GM18907 (cell line): Measurements from ENCODE around the gene PLD4.
A peak's percentile ranks its signal among the peaks of the same experiment; 100 is the strongest.
"Not testable (repeated sequence)": the region's sequence is repeated elsewhere in the genome, so short reads cannot be mapped to it uniquely, and the experiment has no call there.

Experiments
- ATAC-seq: cut with Tn5 transposase; IDR thresholded peaks from one replicate; pipeline ENCODE4 v1.9.1; 2021; ENCODE audit warnings: mild to moderate bottlenecking, moderate library complexity; ENCODE audit not compliant: unreplicated experiment

Gene PLD4

GRCh38 chr14:104898195-104898558 lies 26.5 kb upstream of the PLD4 start:
- no peak for ATAC-seq

DNA sequence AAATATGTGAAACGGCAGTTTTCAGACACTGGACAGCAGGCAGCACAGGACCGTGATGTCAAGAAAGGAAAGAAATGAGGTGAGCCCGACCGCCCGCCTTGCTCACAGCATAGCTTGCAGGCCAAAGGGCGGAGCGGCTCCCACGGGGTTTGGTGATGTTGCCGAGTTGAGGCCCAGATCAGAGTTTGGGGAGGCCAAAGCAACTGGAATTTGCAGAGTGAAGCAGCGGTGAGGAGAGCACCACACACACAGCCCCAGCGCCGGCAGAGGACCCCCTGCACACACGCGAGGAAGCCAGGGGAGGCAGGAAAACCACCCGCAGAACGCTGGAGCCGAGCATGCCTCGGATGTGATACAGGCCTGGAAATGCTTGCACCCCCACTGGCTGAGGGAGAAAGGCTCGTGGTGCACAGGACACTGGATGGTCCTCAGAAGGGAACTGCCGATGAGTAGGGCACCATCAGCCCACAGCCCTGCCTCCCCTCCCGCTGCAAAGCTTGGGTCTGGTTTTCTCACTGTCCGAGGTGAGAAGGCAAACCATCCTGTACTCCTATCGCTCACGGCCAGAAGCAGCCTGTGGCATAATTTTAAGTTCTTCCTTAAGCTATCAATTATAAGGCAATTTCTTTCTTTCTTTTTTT lies 25.7 kb upstream of the PLD4 start:
- ATAC-seq = no peak

- ATAC-seq = no peak
Observed at GRCh38 chr14:104899781-104900180, 24.9 kb upstream of the PLD4 start.

DNA sequence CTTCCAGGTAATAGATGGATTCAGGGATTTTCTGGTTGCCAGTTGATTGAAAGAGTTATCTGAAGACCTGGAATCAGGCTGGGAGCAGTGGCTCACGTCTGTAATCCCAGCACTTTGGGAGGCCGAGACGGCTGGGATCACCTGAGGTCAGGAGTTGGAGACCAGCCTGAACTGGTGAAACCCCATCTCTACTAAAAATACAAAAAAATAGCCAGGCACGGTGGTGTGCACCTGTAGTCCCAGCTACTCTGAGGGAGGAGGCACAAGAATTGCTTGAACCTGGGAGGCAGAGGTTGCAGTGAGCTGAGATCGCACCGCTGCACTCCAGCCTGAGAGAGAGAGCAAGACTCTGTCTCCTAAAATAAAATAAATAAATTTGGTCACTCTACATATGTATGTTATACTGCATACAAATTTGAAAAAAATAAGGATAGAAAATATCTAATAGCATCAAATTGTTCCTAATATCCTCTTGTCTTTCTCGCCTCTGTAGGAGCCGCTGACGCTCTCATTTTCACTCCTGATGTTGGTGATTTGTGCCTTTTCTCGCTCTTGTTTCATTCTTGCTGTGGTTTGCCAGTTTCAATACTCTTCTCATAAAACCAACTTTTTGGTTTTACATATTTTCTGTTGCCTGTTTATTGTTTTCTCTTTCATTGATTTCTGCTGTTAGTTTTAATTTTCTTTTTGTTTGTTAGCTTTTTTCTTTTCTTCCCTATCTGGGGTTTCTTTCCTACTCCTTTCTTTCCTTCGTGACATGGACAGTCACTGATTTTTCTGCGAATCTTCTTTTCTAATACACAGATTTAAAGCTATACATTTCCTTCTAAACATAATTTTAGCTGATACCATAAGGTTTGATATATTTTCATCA lies 23.8 kb upstream of the PLD4 start:
- no peak for ATAC-seq

GRCh38 chr14:104903990-104904389 lies 20.7 kb upstream of the PLD4 start:
- ATAC-seq = no peak

GRCh38 chr14:104904650-104905578 lies 19.8 kb upstream of the PLD4 start:
- not testable (repeated sequence) for ATAC-seq

GRCh38 chr14:104905579-104905933 lies 19.1 kb upstream of the PLD4 start:
- not testable (repeated sequence) for ATAC-seq

- no peak for ATAC-seq
Observed at GRCh38 chr14:104908303-104908702, 16.4 kb upstream of the PLD4 start.

DNA sequence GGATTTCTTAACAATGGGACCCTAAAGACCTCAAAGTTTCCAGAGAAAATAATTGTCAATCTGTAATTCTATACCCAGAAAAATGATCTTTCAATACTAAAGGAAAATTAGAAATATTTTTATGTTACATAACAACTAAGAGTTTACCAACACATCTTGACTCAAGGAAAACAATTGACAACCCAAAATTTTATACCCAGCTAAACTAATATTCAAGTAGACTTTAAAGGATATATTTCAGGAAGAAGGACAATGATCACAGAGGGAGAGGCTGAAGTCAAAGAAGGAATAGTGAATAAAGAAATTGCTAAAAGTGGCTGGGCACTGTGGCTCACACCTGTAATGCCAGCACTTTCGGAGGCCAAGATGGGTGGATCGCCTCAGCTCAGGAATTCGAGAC lies 12.6 kb upstream of the PLD4 start:
- no peak for ATAC-seq

GRCh38 chr14:104913435-104913834 lies 11.2 kb upstream of the PLD4 start:
- no peak for ATAC-seq

- ATAC-seq = no peak
Observed at GRCh38 chr14:104917116-104917515, 7.6 kb upstream of the PLD4 start.

DNA sequence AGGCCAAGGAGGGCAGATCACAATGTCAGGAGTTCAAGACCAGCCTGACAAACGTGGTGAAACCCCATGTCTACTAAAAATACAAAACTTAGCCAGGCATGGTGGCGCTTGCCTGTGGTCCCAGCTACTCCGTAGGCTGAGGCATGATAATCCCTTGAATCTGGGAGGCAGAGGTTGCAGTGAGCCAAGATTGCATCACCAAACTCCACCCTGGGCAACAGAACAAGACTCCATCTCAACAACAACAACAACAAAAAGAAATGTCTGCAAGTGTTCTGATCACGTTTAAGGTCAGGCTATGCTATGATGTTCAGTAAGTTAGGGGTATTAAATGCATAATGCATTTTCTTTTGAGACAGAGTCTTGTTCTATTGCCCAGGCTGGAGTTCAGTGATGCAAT lies 6.7 kb upstream of the PLD4 start:
- no peak for ATAC-seq

GRCh38 chr14:104919152-104919992 lies 5.3 kb upstream of the PLD4 start:
- ATAC-seq = not testable (repeated sequence)

GRCh38 chr14:104919993-104920315 lies 4.7 kb upstream of the PLD4 start:
- no peak for ATAC-seq

GRCh38 chr14:104923640-104924420 lies 849 bp upstream of the PLD4 start:
- no peak for ATAC-seq

DNA sequence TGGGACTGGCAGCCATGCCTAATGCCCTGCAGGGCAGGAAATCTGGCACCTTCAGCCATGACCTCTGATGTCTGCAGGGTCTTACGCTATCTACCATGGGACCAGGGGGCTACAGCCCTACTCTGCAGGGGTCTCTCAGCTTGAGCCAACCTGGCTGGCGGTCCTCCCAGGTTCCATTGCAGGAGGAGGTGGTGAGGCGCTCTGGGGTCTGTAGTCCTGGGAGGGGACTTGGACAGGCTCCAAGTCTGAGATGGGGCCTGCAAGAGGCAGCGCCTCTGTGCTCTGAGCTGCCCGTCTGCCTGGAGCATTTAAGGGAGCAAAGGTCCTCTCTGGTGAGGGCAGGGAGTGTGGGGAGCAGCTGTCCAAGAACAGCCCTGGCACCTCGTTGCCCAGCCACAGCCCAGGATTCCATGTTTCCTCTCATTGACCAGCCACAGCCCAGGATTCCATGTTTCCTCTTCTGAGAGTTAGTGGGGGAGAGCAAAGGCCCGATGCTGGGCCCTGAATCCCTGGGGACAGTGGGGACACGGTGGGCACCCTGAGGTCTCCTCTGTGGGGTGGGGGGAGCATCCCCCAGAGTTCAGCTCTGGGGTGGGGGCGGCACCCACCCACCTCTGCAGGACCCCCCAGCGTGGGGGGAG lies 655 bp downstream of the PLD4 start:
- no peak for ATAC-seq

DNA sequence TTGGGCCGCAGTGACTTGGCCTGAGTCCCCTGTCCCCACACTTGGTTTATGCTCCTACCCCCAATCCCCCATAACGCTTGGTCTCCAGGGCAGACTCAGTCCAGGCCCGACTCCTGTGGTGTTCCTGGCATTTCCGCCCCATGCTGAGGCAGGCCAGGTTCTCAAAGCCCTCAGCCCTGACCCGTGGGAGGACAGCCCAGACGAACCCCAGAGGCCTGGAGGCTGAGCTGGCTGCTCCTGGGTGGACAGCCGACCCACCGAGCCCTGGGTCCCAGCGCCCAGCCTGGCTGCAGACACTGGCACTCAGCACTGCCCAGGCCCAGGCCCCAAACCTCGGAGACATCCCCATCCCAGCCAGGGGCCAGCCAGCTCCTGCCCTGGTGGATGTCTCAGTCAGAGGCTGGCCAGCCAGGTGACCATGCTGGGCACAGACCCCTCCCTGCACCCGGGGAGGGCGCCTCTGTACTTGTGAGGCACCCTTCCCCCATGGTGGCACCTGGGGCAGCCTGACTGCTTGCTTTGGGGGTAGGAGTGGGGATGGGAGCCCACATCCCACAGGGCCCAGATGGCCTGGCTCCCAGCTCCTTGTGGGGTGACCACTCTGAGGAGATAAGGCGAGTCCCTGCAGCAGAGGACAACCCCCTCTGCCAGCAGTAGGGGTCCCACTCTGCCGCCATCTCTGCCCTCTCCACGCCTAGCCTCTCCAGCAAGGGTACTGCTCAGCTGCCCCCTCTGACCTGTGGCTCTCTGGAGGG lies 1.4 kb downstream of the PLD4 start:
- ATAC-seq = peak; percentile 16

- peak; percentile 76 for ATAC-seq
Observed at GRCh38 chr14:104926619-104927431, 2.1 kb downstream of the PLD4 start.
